ENCODE measurements around the gene NFU1. TPM values are rescaled to one million over a fixed set of nuclear protein-coding genes. Genes with fewer than 3 reads are reported as not detected.
A peak's percentile ranks its signal among the peaks of the same experiment; 100 is the strongest.

The NFU1 gene
- polyA plus RNA-seq, 1 donor (not counting 4 experiments of a cell fraction or from before 2014, with no cell fraction given) = 53.7 TPM

GRCh38 chr2:69436596-69436937 lies 668 bp downstream of the NFU1 start:
- no peaks in the 10 kb centered on the region for H3K9me1 ChIP-seq (ENCODE audit: control insufficient read depth, extremely low read depth, insufficient read depth, low read length)
- H4K20me1 ChIP-seq (ENCODE audit: control insufficient read depth, extremely low read depth, insufficient read depth, low read length) = no peaks in the 10 kb centered on the region
- dilution Hi-C loops (cut with MboI; ENCODE audit: extremely low pct_ligation_motif_present, low sequenced_read_pairs) = no loop called here
- H3K27ac ChIP-seq (ENCODE audit: control insufficient read depth, insufficient read depth, low read length) = peak overlapping the region; percentile 94
- TF ChIP-seq CTCF (optimal IDR thresholded peaks at IDR 0.05 in 1 of 3, IDR thresholded peaks at IDR 0.05 in 1 of 3, conservative IDR thresholded peaks at IDR 0.05 in 1 of 3; ENCODE audit: extremely low read depth in 1 of 3, insufficient read depth in 2 of 3, low read length in 3 of 3) (no peak), EZH2 (IDR thresholded peaks at IDR 0.05; ENCODE audit: low read length) (no peak)
- DNase-seq (ENCODE audit: low read depth, low spot score) = no peak
- FAIRE-seq = no peak
- H3K27me3 ChIP-seq (ENCODE audit: control insufficient read depth, extremely low read depth, insufficient read depth, low read length) = no peaks in the 10 kb centered on the region
- H3K4me2 ChIP-seq (ENCODE audit: control insufficient read depth, extremely low read depth, insufficient read depth, low read depth, low read length) = peak overlapping the region; percentile 85
- peak overlapping the region; percentile 84 for H3K9ac ChIP-seq (ENCODE audit: control insufficient read depth, extremely low read depth, insufficient read depth, low read length)
- H3K4me3 ChIP-seq (ENCODE audit: control insufficient read depth in 2 of 3, extremely low read depth in 1 of 3, insufficient read depth in 2 of 3, low read depth in 1 of 3, low read length in 3 of 3) = peak overlapping the region; percentile 68 to 97 (median 87)
- peak overlapping the region; percentile 99 for H2AFZ ChIP-seq (ENCODE audit: control insufficient read depth, low read length)
- peaks cover 20% of the 10 kb centered on the region for H3K79me2 ChIP-seq (ENCODE audit: control insufficient read depth, insufficient read depth, low read length)
- H3K36me3 ChIP-seq (ENCODE audit: control insufficient read depth in 2 of 2, extremely low read depth in 1 of 2, insufficient read depth in 2 of 2, low read length in 2 of 2) = no peaks in the 10 kb centered on the region
- H3K9me3 ChIP-seq (ENCODE audit: control insufficient read depth, low read depth, low read length) = peaks cover 2% of the 10 kb centered on the region
- H3K4me1 ChIP-seq (ENCODE audit: control insufficient read depth, extremely low read depth, insufficient read depth, low read length) = peaks cover 14% of the 10 kb centered on the region

GRCh38 chr2:69434753-69435152 lies 2.5 kb downstream of the NFU1 start:
- Histone ChIP-seq H3K27ac (ENCODE audit: control insufficient read depth, insufficient read depth, low read length) (no peak overlapping the region), H3K79me2 (ENCODE audit: control insufficient read depth, insufficient read depth, low read length) (peaks cover 20% of the 10 kb centered on the region), H3K4me2 (ENCODE audit: control insufficient read depth, extremely low read depth, insufficient read depth, low read depth, low read length) (no peak overlapping the region), H2AFZ (ENCODE audit: control insufficient read depth, low read length) (no peak overlapping the region), H3K9me3 (ENCODE audit: control insufficient read depth, low read depth, low read length) (peaks cover 2% of the 10 kb centered on the region), H3K36me3 (ENCODE audit: control insufficient read depth in 2 of 2, extremely low read depth in 1 of 2, insufficient read depth in 2 of 2, low read length in 2 of 2) (peaks cover 0 to 2% of the 10 kb centered on the region in 2 experiments), H3K4me1 (ENCODE audit: control insufficient read depth, extremely low read depth, insufficient read depth, low read length) (peaks cover 14% of the 10 kb centered on the region), H3K4me3 (ENCODE audit: control insufficient read depth in 2 of 3, extremely low read depth in 1 of 3, insufficient read depth in 2 of 3, low read depth in 1 of 3, low read length in 3 of 3) (no peak overlapping the region), H4K20me1 (ENCODE audit: control insufficient read depth, extremely low read depth, insufficient read depth, low read length) (no peaks in the 10 kb centered on the region), H3K9me1 (ENCODE audit: control insufficient read depth, extremely low read depth, insufficient read depth, low read length) (no peaks in the 10 kb centered on the region), H3K9ac (ENCODE audit: control insufficient read depth, extremely low read depth, insufficient read depth, low read length) (no peak overlapping the region), H3K27me3 (ENCODE audit: control insufficient read depth, extremely low read depth, insufficient read depth, low read length) (no peaks in the 10 kb centered on the region)
- dilution Hi-C loops (cut with MboI; ENCODE audit: extremely low pct_ligation_motif_present, low sequenced_read_pairs) = no loop called here
- DNase-seq (ENCODE audit: low read depth, low spot score) (no peak), FAIRE-seq (no peak)
- TF ChIP-seq EZH2 (IDR thresholded peaks at IDR 0.05; ENCODE audit: low read length) (no peak), CTCF (optimal IDR thresholded peaks at IDR 0.05 in 1 of 3, IDR thresholded peaks at IDR 0.05 in 1 of 3, conservative IDR thresholded peaks at IDR 0.05 in 1 of 3; ENCODE audit: extremely low read depth in 1 of 3, insufficient read depth in 2 of 3, low read length in 3 of 3) (no peak)
